Panc1 (cell line): ENCODE results near the gene BCAS3. TPM values are rescaled to one million over a fixed set of nuclear protein-coding genes. Genes with fewer than 3 reads are reported as not detected.

Experiments
- ATAC-seq: fragments of 200-7000 bp; cut with Tn5 transposase; 2 replicates; pipeline ENCODE4 v1.9.1; 2020; ENCODE audit warnings: mild to moderate bottlenecking, moderate library complexity
- BruUV-seq: library from RNA; stranded (reverse); fragments of 400-500 nt; replicated peaks from 2 replicates; lab custom pipeline; 2021; lab: Mats Ljungman, UMichigan
- CTCF ChIA-PET: fragments of 300-600 bp; sonication (Branson Sonifier 250); formaldehyde crosslinking; loops from one replicate; lab custom pipeline; 2022; ENCODE audit warnings: antibody characterized with exemption; lab: Charles Lee
- POLR2A ChIA-PET: fragments of 300-600 bp; sonication (Branson Sonifier 250); formaldehyde crosslinking; loops from one replicate; lab custom pipeline; 2022; ENCODE audit warnings: antibody characterized with exemption; lab: Charles Lee
- DNase-seq: peaks from one replicate; pipeline ENCODE4 v3.0.0-alpha.2; 2010; ENCODE audit warnings: low read depth, low spot score
- H3K27ac ChIP-seq: 2 replicates; pipeline ENCODE4 v1.5.1; 2011; ENCODE audit warnings: mild to moderate bottlenecking, low read length, inconsistent platforms
- H3K27me3 ChIP-seq: fragments of 200-500 bp; sonication (Bioruptor generic); 2 replicates; pipeline ENCODE4 v1.6.0; 2014; ENCODE audit warnings: low read length, inconsistent platforms; ENCODE audit not compliant: control insufficient read depth, insufficient read depth
- H3K36me3 ChIP-seq: fragments of 200-500 bp; sonication (Bioruptor generic); 2 replicates; pipeline ENCODE4 v1.5.1; 2014; ENCODE audit warnings: inconsistent platforms, mild to moderate bottlenecking, low read length, moderate library complexity; ENCODE audit not compliant: control insufficient read depth, insufficient read depth
- H3K4me1 ChIP-seq: 2 replicates; pipeline ENCODE4 v1.5.1; 2011; ENCODE audit warnings: inconsistent platforms, mild to moderate bottlenecking, low read length, moderate library complexity; ENCODE audit not compliant: control insufficient read depth, insufficient read depth
- H3K4me3 ChIP-seq, 2 experiments: 2 replicates each; pipeline ENCODE4 v1.5.1; 2011 to 2012; ENCODE audit warnings: low read depth in 2 of 2, low read length in 2 of 2, mild to moderate bottlenecking in 2 of 2, inconsistent platforms in 1 of 2, moderate library complexity in 1 of 2
- H3K9me3 ChIP-seq: fragments of 200-500 bp; sonication (Bioruptor generic); 2 replicates; pipeline ENCODE4 v1.5.1; 2014; ENCODE audit warnings: low read depth, mild to moderate bottlenecking, inconsistent platforms, low read length, moderate library complexity; ENCODE audit not compliant: control insufficient read depth, insufficient read depth
- CTCF ChIP-seq: fragments of 450-650 bp; IDR thresholded peaks from 2 replicates; pipeline ENCODE4 v1.5.1; 2017; ENCODE audit warnings: mild to moderate bottlenecking
- POLR2AphosphoS5 ChIP-seq: IDR thresholded peaks from 2 replicates; pipeline ENCODE4 v1.6.1; 2012; ENCODE audit warnings: mild to moderate bottlenecking, low read depth, low read length, moderate library complexity
- SIN3A ChIP-seq: IDR thresholded peaks from 2 replicates; pipeline ENCODE4 v1.6.1; 2012; ENCODE audit warnings: low read depth, mild to moderate bottlenecking, low read length, moderate library complexity, borderline replicate concordance; ENCODE audit not compliant: insufficient read depth
- TCF7L2 ChIP-seq: IDR thresholded peaks from 2 replicates; pipeline ENCODE4 v1.6.1; 2011; ENCODE audit warnings: mild to moderate bottlenecking, low read depth, low read length, inconsistent platforms
- in situ Hi-C: cut with HindIII; loops from 2 replicates; pipeline ENCODE4 v1.10.0; 2016; ENCODE audit warnings: low sequenced_read_pairs, low pct_unique_long_range_greater_than_20kb
- intact Hi-C: fragments of 100-400 bp; cut with micrococcal nuclease; formaldehyde crosslinking; loops from one replicate; pipeline ENCODE4 v1.10.0; 2022; ENCODE audit not compliant: unreplicated experiment
- total RNA-seq: library from RNA; stranded (reverse); gene quantifications from one replicate; pipeline ENCODE4 v1.2.1, GENCODE V29; 2021; ENCODE audit not compliant: unreplicated experiment
- TF ChIP-seq, protein P1 (sequence below), 2 experiments: IDR thresholded peaks; 2 replicates each; pipeline ENCODE4 v1.6.1; 2011 to 2012; ENCODE audit warnings: low read depth in 2 of 2, control low read depth in 1 of 2, low read length in 1 of 2, mild to moderate bottlenecking in 1 of 2, moderate library complexity in 1 of 2; ENCODE audit not compliant: insufficient read depth in 1 of 2

The BCAS3 gene
- total RNA-seq, 1 experiment from 2014 or later = 9.3 TPM

GRCh38 chr17:60661489-60661888 is 16.2 kb upstream of the BCAS3 start:
- BruUV-seq = no TSS peak
- H3K27ac ChIP-seq = no peak overlapping the region
- in situ Hi-C loops = no loop called here
- ChIA-PET CTCF (no interaction called here), POLR2A (no interaction called here)
- TF ChIP-seq CTCF (no peak), SIN3A (no peak), TCF7L2 (no peak), POLR2AphosphoS5 (no peak)
- TF ChIP-seq, protein P1, sequence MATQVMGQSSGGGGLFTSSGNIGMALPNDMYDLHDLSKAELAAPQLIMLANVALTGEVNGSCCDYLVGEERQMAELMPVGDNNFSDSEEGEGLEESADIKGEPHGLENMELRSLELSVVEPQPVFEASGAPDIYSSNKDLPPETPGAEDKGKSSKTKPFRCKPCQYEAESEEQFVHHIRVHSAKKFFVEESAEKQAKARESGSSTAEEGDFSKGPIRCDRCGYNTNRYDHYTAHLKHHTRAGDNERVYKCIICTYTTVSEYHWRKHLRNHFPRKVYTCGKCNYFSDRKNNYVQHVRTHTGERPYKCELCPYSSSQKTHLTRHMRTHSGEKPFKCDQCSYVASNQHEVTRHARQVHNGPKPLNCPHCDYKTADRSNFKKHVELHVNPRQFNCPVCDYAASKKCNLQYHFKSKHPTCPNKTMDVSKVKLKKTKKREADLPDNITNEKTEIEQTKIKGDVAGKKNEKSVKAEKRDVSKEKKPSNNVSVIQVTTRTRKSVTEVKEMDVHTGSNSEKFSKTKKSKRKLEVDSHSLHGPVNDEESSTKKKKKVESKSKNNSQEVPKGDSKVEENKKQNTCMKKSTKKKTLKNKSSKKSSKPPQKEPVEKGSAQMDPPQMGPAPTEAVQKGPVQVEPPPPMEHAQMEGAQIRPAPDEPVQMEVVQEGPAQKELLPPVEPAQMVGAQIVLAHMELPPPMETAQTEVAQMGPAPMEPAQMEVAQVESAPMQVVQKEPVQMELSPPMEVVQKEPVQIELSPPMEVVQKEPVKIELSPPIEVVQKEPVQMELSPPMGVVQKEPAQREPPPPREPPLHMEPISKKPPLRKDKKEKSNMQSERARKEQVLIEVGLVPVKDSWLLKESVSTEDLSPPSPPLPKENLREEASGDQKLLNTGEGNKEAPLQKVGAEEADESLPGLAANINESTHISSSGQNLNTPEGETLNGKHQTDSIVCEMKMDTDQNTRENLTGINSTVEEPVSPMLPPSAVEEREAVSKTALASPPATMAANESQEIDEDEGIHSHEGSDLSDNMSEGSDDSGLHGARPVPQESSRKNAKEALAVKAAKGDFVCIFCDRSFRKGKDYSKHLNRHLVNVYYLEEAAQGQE (IDR thresholded peaks at IDR 0.05; ENCODE audit: insufficient read depth in 1 of 2, low read depth in 2 of 2, low read length in 1 of 2) = no peak
- no peaks in the 10 kb centered on the region for H3K9me3 ChIP-seq
- no peak overlapping the region for H3K4me3 ChIP-seq
- DNase-seq (no peak), ATAC-seq (no peak)
- intact Hi-C loops = no loop called here
- no peaks in the 10 kb centered on the region for H3K4me1 ChIP-seq
- H3K36me3 ChIP-seq = no peaks in the 10 kb centered on the region
- no peaks in the 10 kb centered on the region for H3K27me3 ChIP-seq

GRCh38 chr17:60664022-60664421 is 13.6 kb upstream of the BCAS3 start:
- intact Hi-C loops (no loop called here), in situ Hi-C loops (no loop called here)
- DNase-seq = no peak
- no TSS peak for BruUV-seq
- POLR2A ChIA-PET = no interaction called here
- TF ChIP-seq TCF7L2 (no peak), SIN3A (no peak), CTCF (no peak), POLR2AphosphoS5 (no peak)
- TF ChIP-seq, protein P1 (IDR thresholded peaks at IDR 0.05; ENCODE audit: insufficient read depth in 1 of 2, low read depth in 2 of 2, low read length in 1 of 2) = no peak
- CTCF ChIA-PET = no interaction called here
- H3K9me3 ChIP-seq = no peaks in the 10 kb centered on the region
- no peak overlapping the region for H3K27ac ChIP-seq
- no peaks in the 10 kb centered on the region for H3K4me1 ChIP-seq
- no peaks in the 10 kb centered on the region for H3K36me3 ChIP-seq
- no peak overlapping the region for H3K4me3 ChIP-seq
- no peak for ATAC-seq
- no peaks in the 10 kb centered on the region for H3K27me3 ChIP-seq
